Testis (tissue), 3 donors: ENCODE results near the gene ATOH8. TPM values are rescaled to one million over a fixed set of nuclear protein-coding genes. Genes with fewer than 3 reads are reported as not detected.

Experiments used
- DNase-seq: peaks from one replicate; pipeline ENCODE4 v3.0.0-alpha.2; 2019
- H3K27ac ChIP-seq, 2 donors: fragments of 200-600 bp; sonication (generic); one replicate each; pipeline ENCODE4 v1.5.1; 2019
- H3K27me3 ChIP-seq: fragments of 200-600 bp; sonication (generic); one replicate; pipeline ENCODE4 v1.5.1; 2019
- H3K36me3 ChIP-seq: fragments of 200-600 bp; sonication (generic); one replicate; pipeline ENCODE4 v1.5.1; 2017; ENCODE audit warnings: low read depth; ENCODE audit errors: missing control alignments
- H3K4me1 ChIP-seq: fragments of 200-600 bp; sonication (generic); one replicate; pipeline ENCODE4 v1.5.1; 2019
- H3K4me3 ChIP-seq, 2 donors: fragments of 200-600 bp; sonication (generic); one replicate each; pipeline ENCODE4 v1.5.1; 2017 to 2019
- H3K9me3 ChIP-seq: fragments of 200-600 bp; sonication (generic); one replicate; pipeline ENCODE4 v1.5.1; 2017
- CTCF ChIP-seq, 3 experiments: fragments of 450-650 bp in 2 of 3; fragments of 200-600 bp in 1 of 3; sonication (generic) in 1 of 3; IDR thresholded peaks; one replicate each; pipeline ENCODE4 v1.5.1; 2016 to 2019; ENCODE audit warnings: antibody characterized with exemption in 3 of 3, mild to moderate bottlenecking in 2 of 3, moderate library complexity in 1 of 3
- POLR2A ChIP-seq: fragments of 450-650 bp; IDR thresholded peaks from one replicate; pipeline ENCODE4 v1.6.1; 2017; ENCODE audit warnings: antibody characterized with exemption, mild to moderate bottlenecking, moderate library complexity
- WGBS, 2 donors: methylation state at CpG; one replicate each; pipeline ENCODE4 v1.1.5; 2018; 5-methylcytosine and 5-hydroxymethylcytosine counted together
- intact Hi-C: fragments of 100-400 bp; cut with DNase I; formaldehyde crosslinking; loops from one replicate; pipeline ENCODE4 v1.15.1; 2023; ENCODE audit warnings: low total_unique reads
- polyA plus RNA-seq: library from polyadenylated mRNA; stranded (reverse); fragments of 350-450 nt; fragmentation: Illumina TruSeq; extraction: RNeasy Lipid Tissue Mini Kit (QIAGEN cat#74804); gene quantifications from one replicate; pipeline ENCODE4 v1.2.3, GENCODE V29; 2014; ENCODE audit warnings: low read depth, low replicate concordance; ENCODE audit not compliant: insufficient read depth
- total RNA-seq, 2 donors: library from RNA; depleted of rRNA; stranded (reverse); fragments of >200 nt; gene quantifications; one replicate each; pipeline ENCODE4 v1.2.3, GENCODE V29; 2016

Gene ATOH8
- total and polyA plus RNA-seq, 3 donors from 2014 or later: 13.5 to 16.8 (median 14.2) TPM

- Histone ChIP-seq H3K36me3 (no peaks in the 10 kb centered on the region), H3K27me3 (no peaks in the 10 kb centered on the region), H3K27ac (no peak overlapping the region), H3K9me3 (no peaks in the 10 kb centered on the region), H3K4me3 (no peak overlapping the region), H3K4me1 (peaks cover 3% of the 10 kb centered on the region)
- WGBS, 2 donors: 57 to 69% methylated on average over 2 of the region's 2 CpGs
- TF ChIP-seq POLR2A (no peak), CTCF (IDR thresholded peaks at IDR 0.05) (no peak)
- no peak for DNase-seq
- intact Hi-C loops: loop anchor here (5.0 kb wide), 1 partner anchor 87 kb away; no protein-coding TSS in a partner anchor
These were observed 28.3 kb upstream of the ATOH8 start for GRCh38 chr2:85725451-85725850.

GRCh38 chr2:85727798-85728197 is 26.0 kb upstream of the ATOH8 start:
- Histone ChIP-seq H3K9me3 (no peaks in the 10 kb centered on the region), H3K4me3 (no peak overlapping the region), H3K4me1 (peaks cover 3% of the 10 kb centered on the region), H3K36me3 (no peaks in the 10 kb centered on the region), H3K27me3 (no peaks in the 10 kb centered on the region), H3K27ac (peak overlapping the region in 1 of 2 donors; percentile 21)
- intact Hi-C loops: loop anchor here (5.0 kb wide), 1 partner anchor 85 kb away; no protein-coding TSS in a partner anchor
- 80 to 81% methylated on average over 10 of the region's 10 CpGs for WGBS, 2 donors
- no peak for DNase-seq
- TF ChIP-seq CTCF (IDR thresholded peaks at IDR 0.05) (no peak), POLR2A (no peak)

GRCh38 chr2:85728342-85728741 is 25.4 kb upstream of the ATOH8 start:
- Histone ChIP-seq H3K9me3 (no peaks in the 10 kb centered on the region), H3K27me3 (no peaks in the 10 kb centered on the region), H3K4me1 (peaks cover 3% of the 10 kb centered on the region), H3K36me3 (no peaks in the 10 kb centered on the region), H3K4me3 (no peak overlapping the region), H3K27ac (peak overlapping the region in 1 of 2 donors; percentile 21)
- no peak for TF ChIP-seq POLR2A
- TF ChIP-seq CTCF (IDR thresholded peaks at IDR 0.05): no peak
- 64 to 73% methylated on average over 5 of the region's 5 CpGs for WGBS, 2 donors
- DNase-seq: no peak
- intact Hi-C loops: loop anchor here (5.0 kb wide), 1 partner anchor 84 kb away; no protein-coding TSS in a partner anchor

- TF ChIP-seq CTCF (IDR thresholded peaks at IDR 0.05) (peak; percentile 84 to 95 (median 87)), POLR2A (no peak)
- Histone ChIP-seq H3K4me1 (peaks cover 3% of the 10 kb centered on the region), H3K36me3 (no peaks in the 10 kb centered on the region), H3K27me3 (no peaks in the 10 kb centered on the region), H3K27ac (peak overlapping the region in 1 of 2 donors; percentile 21), H3K4me3 (no peak overlapping the region), H3K9me3 (no peaks in the 10 kb centered on the region)
- DNase-seq: peak; percentile 91
- intact Hi-C loops: loop anchor here (5.0 kb wide), 1 partner anchor 83 kb away; no protein-coding TSS in a partner anchor
- 20 to 31% methylated on average over 20 to 26 of the region's 26 CpGs for WGBS, 2 donors
These were observed 24.6 kb upstream of the ATOH8 start for GRCh38 chr2:85728883-85729824.
